ENCODE measurements around the gene RALB.
"Not testable (repeated sequence)": the region's sequence is repeated elsewhere in the genome, so short reads cannot be mapped to it uniquely, and the experiment has no call there.

Gene RALB

DNA sequence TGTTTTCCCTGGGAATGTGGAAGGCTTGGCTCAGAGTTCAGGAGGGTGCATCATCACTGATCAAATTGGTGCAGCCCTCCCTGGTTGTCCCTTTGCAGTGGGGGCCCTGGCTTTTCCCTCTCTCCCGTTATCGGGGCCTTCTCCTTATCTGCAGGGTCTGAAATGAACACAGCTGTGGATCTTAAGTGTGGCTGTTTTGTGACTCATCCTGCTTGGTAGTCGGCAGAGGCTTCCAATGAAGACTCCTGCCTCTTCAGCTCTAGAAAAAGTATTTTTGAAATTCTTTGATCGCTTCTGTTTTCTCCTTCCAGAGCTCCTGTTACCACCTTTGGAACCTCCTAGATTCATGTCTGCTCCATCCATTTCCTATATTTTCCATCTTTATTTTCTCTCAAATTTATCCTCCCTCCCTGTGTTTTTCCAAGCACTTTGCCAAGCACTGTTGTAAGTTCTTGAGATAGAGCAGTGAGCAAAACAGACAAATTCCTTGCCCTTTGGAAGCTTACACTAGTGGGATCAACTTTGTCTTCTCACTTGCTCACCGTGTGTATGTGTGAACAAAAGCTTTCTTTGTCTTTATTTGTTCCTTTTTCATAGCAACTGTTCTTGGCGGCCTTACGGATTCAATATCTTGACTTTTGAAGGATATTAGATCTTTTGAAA, 45.7 kb downstream of the RALB start:
- DNase-seq, result no peak

DNA sequence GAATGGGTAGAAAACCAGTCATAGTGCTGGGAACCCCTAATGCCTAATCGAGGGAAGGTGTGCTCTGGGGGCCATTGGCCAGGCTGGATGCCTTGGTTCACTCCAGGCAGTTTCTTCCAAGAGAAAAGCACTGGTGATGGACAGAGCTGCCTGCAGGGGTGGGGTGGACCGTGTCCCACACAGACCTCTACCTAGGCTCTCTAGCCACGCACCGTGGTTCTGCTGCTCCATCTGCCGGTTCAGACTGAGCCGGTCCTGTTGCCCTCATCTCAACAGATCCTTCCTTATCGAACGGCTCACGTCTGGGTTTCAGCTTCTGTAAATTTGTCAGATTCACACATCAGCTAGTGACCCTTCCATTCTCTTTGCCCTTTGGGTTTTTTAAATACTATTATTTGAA, 46.4 kb downstream of the RALB start:
- DNase-seq, result no peak

DNA sequence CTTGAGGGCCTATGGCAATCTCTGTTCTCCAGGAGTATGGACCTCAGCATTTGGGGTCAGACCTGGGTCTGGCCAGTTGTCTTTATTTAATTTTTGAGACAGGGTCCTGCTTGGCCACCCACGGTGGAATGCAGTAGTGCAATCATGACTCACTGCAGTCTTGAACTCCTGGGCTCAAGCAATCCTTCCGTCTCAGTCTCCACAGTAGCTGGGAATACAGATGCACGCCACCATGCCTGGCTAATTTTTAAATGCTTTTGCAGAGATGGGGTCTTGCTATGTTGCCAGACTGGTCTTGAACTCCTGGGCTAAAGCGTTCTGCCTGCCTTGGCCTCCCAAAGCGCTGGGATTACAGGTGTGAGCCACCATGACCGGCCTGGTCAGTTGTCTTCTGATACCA, 46.9 kb downstream of the RALB start:
- no peak for DNase-seq

DNA sequence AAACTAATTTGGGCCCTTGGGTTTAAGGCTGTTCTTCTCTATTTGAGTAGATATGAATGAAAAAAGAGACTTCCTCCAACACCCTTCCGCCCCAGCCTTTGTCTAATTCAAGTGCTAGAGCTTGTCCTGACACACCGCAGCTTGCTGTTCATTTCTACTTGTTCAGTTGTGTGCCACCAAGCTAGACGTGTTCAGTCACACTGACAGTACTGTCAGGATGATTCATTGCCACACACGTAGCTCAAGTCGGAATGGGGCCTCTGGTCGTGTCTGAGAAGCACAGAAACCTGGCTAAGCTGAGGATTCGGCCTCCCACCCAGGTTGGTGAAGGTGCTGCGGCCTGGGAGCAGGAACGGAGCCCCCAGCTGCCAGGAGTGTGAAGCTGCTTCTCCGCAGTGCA, 47.7 kb downstream of the RALB start:
- DNase-seq, result no peak

DNA sequence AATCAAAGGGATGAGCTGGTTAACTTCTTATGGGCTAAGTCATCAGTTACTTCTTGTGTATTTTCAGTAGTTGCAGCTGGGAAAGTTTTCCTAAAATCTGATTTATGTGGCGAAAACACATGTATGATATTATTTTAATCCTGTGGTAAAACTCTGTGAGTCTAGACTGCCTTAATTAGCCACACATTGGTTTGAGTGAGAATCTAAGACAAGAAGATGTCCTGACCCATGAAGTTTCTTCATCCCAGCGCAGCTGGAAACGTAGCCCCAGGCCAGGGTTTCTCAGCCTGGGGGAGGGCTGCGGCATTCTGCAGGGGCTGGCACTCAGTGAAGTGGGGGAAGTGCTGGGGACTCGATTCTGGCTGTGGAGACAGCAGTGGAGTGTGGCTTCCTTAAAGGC, 48.6 kb downstream of the RALB start:
- no peak for DNase-seq

DNA sequence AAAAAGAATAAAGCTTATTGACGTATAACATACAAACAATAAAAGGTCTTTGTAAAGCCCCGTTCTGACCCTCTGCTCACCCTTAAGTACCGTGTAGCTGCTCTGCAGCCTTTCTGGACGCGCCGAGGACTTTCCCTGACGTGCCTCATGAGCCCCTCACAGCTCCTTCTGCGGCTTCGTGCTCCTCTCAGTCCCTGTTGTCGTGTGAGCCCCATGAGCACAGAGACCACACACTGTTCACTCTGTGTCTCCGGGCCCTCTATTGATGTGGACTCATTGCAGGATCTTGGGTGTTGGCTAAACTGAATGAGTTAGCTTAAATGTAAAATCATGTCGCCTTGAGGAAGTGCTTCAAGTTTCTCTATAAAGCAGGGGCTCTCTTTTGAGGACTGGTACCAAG, 49.6 kb downstream of the RALB start:
- no peak for DNase-seq

DNA sequence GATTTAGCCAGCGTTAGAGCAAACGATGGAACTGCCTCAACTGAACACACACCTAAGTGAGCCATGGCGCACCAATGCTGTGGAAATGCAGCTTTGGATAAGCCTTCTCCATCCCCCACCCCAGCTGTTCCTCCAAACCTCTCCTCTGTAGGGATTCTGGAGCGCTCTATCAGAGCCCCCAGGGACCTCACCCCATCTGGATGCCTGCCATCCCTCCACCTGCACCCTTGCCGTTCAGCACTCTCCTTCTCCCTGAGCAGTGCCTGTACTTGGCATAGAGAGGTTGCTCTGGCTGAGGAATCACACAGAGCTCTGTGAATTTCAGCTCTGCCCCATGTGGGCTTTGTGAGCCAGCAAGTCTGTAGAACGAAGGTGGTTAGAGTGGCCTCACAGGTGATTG, 50.5 kb downstream of the RALB start:
- DNase-seq, result peak; percentile 34

DNA sequence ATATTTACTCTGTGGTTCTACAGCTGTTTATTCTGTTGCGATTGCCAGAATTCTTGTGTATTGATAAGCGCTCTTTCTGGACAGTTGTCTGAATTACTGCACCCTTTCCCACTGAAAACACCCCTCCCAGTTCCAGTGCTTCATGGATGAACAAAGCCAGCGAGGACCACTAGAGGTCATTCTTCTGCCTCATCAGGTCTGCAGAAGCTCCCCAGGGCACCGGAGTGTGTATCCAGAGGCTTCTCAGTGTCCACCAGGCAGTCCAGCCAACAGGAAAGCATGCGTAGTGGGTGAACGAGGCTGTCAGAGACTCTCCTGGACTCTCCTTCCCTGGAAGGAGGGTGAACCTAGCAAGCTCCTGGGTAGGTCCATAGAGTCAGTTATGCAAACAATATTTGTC, 52.6 kb downstream of the RALB start:
- DNase-seq, result peak; percentile 43

DNA sequence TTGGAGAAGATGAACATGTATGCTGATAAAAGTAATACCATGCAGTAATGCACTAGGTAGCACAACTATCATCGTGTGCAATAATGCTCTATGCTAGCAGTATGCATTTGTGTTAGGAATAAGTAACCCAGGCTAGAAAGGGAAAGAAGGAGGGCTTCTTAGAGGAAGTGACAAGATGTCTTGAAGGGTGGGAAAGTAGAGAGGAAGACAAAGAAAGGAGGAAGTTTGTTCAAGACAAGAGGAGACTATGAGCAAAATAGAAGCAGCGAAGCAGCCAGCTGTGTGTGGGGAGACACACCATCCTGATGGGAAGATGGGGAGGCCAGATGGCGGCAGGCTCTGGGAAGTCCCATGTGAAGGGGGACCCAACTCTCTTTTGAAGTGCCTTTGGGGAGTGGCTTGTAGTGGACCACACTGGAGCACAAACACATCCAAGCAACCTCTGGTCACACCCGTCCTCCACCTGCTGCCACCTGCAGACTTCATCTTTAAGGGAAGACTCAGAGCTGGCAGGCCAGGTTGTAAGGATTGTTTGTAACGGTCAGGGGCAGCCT, 53.4 kb downstream of the RALB start:
- DNase-seq, result no peak

DNA sequence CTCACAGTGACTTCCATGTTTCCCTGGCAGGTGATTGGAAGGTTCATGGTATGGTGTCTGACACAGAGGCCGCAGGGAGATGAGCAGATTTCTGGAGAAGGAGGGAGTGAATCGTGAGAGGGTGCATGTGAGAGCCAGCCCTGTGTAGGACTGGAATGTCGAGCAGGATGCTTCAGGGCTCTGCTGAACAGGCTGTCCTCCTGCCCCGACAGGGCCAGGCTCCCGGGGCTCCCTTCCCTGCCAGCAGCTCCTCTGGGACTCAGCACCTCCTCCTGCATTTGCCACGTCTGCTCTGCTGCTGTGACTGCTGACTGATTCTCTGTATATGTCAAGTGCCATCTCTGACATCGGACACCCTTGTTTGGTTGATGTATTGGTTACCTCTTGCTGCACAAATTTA, 54.8 kb downstream of the RALB start:
- DNase-seq, result no peak

DNA sequence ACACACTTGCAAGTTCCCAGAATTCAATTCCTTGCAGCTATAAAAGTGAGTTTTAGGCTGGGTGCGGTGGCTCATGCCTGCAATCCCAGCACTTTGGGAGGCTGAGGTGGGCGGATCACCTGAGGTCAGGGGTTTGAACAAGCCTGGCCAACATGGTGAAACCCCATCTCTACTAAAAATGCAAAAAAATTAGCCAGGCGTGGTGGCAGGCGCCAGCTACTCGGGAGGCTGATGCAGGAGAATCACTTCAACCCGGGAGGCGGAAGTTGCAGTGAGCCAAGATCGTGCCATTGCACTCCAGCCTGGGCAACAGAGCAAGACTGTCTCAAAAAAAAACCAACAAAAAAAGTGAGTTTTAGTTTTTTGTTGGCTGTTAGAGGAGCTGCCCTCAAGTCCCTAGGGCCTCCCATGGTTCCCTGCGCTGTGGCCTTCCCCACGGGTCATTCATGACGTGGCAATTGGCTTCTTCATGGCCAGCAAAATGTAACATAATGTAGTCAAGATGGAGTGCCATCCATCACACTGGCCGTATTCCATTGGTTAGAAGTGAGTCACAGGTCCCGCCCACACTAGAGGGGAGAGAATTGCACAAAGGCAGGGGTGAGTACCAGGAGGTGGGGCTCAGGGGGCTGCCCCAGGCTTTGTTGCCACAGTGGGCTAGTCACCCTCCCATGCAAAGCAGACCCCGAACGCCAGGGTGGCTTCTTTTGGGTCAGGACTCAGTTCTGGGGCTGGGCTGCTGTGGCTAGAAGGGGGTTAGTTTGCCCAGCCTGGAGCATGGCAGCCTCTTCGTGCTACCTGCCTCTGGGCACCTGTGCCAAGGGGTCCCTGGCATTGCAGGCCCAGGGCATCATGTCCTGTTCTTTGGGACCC, 55.6 kb downstream of the RALB start:
- no peak for DNase-seq

DNA sequence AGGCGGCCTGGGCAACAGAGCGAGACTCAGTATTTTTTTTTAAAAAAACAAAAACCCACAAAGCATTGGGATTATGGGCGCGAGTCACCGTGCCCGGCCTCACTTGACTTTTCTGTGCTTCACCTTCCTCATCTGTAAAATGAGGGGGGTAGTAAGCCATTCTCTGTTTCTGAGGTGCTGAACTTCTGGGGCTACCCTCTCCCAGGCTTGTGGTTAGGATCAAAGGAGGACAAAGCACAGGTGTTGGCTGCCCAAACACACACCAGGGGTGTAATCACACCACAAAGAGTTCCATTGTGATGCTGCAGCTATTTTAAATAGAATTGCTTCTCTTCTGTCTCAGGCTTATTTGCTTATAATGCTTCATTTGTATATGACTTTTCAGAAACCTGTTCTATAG, 57.5 kb downstream of the RALB start:
- peak; percentile 67 for DNase-seq

DNA sequence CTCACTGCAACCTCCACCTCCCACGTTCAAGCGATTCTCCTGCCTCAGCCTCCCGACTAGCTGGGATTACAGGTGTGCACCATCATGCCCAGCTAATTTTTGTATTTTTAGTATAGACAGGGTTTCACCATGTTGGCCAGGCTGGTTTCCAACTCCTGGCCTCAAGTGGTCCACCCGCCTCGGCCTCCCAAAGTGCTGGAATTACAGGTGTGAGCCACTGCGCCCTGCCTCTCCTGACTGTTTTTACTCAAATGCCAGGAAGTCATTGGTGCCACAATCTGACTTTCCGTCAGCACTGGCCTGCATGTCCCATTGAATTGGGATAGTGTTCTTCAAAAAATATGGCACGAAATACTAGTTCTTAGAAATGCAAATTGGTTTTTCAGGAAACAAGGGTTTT, 58.2 kb downstream of the RALB start:
- DNase-seq, result not testable (repeated sequence)

DNA sequence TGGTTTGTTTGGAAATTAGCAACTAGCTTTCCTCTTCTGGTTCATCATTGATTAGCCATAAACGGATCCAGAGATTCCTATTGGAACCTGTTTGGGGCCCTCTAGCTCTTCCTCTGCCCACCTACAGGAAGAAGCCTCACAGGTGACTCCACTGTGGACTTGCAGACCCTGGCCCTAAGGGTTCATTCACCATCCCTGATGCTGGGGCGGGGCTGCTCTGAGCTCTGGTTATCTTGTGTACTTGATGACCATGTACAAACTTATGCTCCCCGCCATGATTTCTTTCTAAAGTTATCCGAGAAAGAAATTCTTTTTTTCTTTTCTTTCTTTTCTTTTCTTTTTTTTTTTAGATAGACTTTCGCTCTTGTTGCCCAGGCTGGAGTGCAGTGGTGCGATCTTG, 59.4 kb downstream of the RALB start:
- no peak for DNase-seq

DNA sequence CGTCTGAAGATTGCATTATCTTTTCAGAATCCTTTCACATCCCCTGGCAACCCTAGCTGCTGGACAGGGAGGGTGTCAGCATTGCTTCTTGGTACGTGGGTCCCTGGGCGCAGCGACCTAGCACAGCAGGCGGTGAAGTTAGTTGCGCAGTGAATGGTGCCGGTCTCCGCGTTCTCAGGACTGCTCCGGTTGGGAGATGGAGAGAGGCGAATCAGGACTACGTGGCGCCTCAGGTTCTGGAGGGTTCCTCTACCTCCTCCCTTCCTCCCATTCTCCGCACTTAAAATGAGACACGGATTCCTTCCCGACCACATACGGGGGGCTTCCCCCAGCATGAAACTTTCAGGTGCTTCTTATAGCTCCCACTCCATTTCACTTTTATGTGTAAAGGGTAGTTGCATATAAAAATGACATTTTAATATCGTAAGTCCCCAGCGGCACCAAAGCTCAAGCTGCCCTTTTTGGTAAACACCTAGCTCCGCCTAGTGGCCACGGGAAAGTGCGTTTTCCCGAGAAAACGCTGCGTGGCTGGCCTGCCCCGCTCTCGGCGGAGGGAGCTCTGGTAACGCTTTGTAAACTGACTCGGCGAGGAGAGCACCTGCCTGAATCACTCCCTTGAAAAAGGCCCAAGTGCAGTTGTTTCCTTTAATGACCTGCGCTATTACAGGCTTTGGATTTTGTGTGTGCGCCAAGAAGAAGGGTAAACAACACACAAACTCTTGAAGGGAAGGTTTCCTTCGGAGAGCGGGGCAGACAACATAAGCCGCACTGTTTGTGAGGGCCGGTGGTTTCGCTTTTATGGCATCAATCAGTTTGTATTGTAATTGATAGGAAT, 60.4 kb downstream of the RALB start:
- peak; percentile 84 for DNase-seq

DNA sequence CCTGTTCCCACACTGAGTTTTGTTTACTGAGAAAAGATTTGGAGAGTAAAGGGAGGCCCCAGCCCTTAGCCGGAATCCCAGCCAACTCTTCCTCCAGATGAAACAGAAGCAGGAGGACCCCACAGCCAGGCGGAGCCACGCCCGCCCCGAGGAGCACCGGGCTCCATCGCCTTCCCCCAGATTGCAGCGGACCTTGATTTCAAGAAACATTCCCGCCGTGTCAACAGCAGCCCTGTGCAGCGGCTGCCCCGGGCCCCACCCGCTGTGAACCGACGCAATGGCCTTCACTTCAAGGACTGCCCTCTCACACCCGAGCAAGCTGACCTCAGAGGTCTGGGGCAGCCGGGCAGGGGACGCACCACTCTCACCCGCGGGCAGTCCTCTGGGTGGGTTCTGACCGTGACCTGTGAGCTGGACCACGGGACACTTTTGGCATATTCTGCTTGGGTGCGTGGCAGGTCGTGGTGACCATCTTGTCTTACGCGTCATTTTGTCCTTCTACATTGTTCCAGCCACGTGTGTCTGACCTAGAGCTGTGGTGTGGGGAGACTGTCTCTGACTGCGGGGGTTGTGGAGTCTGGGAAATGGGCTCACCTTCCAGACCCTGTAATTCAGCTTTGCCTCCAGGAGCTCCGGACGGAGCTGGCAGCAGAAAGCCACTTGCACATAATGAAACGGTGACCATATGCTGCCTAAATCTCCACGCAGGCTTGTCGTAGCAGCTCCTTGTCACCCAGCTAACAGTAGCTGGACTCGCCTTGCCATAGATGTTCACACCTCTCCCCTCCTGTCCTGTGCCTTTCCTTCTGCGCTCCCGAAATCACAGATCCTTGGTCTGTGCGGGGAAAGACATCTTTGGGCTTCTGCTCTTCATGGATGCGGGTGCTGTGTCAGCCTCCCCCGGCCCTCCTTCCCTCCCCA, 61.3 kb downstream of the RALB start:
- DNase-seq, result peak; percentile 5

DNA sequence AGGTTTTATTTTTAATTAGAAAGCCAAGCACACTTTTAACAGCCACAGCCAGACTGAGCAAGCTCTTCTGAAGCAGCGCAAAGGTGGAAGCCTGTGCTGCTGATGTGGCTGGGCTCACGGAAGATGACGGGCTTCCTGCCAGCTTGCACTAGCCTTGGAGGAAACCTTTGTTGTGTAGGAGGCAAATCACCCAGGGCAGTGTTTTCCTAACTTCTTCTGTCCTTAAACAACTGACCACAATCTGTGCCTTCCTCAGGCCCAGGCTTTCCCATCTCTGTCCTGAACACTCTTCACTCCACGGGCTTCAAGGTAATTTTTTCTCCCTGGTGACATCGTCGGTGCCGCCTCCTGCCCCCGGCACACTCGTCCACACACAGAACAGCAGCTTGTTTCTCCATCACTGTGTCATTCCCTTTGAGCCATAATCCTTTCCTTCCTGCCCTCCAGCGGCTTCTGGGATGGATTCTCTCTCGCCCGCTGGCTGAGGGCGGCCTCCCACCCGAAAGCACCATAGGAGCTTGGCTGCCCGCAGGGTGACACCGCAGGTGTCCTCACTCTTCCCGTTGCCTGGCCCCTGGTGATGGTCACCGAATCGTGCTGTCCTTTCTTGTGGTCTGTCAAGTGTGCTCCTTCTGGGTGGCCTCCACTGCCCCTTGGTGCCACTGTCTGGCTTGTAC, 62.2 kb downstream of the RALB start:
- DNase-seq, result no peak

DNA sequence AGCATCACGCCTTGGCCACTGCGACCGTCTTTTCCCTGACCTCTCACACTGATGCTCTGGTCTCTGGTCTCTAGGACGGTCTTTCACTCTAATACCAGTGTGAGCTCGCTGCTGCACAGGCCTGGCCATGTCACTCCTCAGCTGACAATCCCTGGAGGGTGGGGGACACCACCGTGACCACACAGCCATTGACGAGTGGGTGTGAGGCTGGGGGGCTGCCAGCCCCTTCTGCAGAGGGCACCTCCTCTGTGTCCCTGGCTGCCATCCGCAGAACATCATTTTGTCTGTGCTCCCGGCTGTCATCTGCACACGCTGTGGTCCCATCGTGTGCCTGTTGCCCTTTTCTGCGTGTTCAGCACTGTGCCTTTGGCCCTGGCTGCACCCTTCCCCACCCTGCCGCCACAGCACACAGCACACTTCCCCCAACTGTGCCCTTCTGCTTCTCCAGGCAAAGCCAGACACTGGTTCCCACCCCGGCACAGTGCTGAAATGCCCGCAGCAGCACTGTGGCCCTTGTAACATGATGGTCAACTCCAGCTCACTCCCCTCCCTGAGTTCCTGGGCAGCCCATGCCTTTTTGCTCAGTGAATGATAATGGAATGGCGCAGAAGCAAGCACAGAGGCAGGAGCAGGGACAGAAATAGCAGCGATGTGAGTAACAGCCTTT, 62.8 kb downstream of the RALB start:
- no peak for DNase-seq

DNA sequence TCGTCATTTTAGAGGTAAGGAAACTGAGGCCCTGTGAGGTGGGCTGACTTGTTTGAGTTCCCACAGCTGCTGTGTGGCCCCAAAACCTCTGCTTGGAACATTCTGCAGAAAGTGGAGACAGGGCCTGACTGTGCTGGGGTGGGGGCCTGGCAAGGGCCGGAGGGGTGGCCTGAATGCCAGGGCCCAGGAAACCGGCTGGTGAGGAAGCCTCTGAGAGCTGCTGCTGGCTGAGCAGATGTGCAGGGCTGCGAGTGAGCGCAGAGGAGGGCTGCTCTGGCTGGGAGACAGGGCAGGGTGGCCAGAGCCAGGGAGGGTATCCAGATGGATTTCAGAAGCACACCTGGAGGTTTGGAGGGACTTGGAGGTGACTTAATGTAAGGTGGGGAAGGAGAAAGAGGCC, 63.4 kb downstream of the RALB start:
- no peak for DNase-seq

DNA sequence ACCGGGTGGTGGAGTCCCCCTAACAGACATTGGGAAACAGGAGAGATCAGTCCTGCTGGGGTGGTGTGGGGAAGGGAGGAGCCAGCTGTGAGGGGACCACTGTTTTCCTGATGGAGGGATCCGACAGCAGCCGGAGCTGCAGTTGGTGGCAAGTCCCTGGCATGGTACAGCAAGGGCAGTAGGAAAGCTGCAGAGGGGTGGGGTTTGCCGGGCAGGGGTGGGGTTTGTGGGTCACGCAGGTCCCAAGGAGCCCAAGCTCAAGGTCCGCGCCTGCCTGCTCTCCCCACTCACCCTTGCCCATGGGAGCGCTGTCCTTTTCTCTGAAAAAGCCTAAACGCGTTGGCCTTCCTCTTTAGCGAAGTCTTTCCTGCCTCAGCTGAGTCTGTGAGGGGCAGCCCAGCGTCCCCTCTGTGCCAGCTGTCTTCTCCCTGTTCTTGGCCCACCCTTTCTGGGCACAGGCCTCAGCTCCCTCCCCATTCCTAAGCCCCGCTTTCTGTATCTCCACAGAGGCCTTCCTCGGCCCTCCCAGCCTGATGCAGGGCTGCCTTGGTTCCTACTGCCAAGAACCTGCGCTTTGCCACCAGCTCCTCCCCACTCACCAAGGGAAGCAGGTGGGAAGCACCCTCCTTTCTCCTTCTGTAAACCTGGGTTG, 64.0 kb downstream of the RALB start:
- DNase-seq, result no peak

DNA sequence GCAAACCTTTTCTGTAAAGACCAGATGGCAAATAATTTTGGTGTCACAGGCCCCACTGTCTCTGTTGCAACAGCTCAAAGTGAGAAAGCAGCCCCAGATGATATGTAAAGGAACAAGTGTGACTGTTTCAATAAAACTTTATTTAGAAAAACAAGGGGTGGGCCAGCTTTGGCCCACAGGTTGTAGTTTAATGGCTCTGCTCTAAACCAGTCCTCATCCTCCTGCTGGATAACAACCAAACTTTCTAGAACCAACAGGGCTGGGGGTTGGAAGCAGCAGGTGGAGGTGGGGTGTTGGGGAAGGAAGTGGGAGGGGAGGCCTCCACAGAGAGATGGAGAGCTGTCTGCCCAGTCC, 64.5 kb downstream of the RALB start:
- peak; percentile 65 for DNase-seq

Measured in NCI-H69 (cell line).